ENCODE results near the gene UNC5A. TPM values are rescaled to one million over a fixed set of nuclear protein-coding genes. Genes with fewer than 3 reads are reported as not detected.
A peak's percentile ranks its signal among the peaks of the same experiment; 100 is the strongest.
"Not testable (repeated sequence)": the region's sequence is repeated elsewhere in the genome, so short reads cannot be mapped to it uniquely, and the experiment has no call there.

Gene UNC5A
- total and polyA plus RNA-seq, 9 of the 15 experiments (the other 6 are each of a cell fraction or from before 2014, with no cell fraction given) = not detected

DNA sequence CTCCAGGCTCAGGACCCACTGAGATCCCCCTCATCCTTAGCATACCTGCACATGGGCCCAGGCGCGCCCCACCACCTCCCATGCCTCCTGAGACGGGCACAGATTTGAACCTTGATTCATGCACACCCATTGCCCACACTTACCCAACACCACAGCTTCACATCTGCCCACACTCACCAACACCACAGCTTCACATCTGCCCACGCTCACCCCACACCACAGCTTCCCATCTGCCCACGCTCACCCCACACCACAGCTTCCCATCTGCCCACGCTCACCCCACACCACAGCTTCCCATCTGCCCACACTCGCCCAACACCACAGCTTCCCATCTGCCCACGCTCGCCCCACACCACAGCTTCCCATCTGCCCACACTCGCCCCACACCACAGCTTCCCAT lies 60.3 kb downstream of the UNC5A start:
- Histone ChIP-seq H3K27me3 (ENCODE audit: control insufficient read depth in 2 of 2, insufficient read depth in 2 of 2, low read length in 2 of 2) (peaks cover 30 to 64% of the 10 kb centered on the region in 2 experiments), H4K20me1 (replicated peaks; ENCODE audit: control insufficient read depth, insufficient read depth, low read length) (peaks cover 23% of the 10 kb centered on the region), H3K4me1 (replicated peaks in 1 of 2; ENCODE audit: control insufficient read depth in 2 of 2, insufficient read depth in 2 of 2, low read length in 2 of 2) (peaks cover 5 to 58% of the 10 kb centered on the region in 2 experiments; a peak in 4 of 5 replicates), H3K9ac (ENCODE audit: insufficient read depth in 1 of 2, low read depth in 2 of 2, low read length in 2 of 2) (0 out of 4 replicates have a peak overlapping the region, but pooled peaks of 1 of the 2 experiments have one; percentile 64)
- BruUV-seq (replicated peaks); H3K27ac ChIP-seq (ENCODE audit: extremely low read depth, low read depth, low read length); H3K4me3 ChIP-seq; DNase-seq (ENCODE audit: extremely low read depth in 1 of 4, low spot score in 3 of 4); H3K79me2 ChIP-seq (ENCODE audit: control insufficient read depth, insufficient read depth, low read length); H3K9me1 ChIP-seq (ENCODE audit: control insufficient read depth, insufficient read depth, low read length); H3K9me3 ChIP-seq (replicated peaks; ENCODE audit: control insufficient read depth, insufficient read depth, low read depth, low read length); H3K4me2 ChIP-seq (ENCODE audit: insufficient read depth, low read length); H3K36me3 ChIP-seq (ENCODE audit: control insufficient read depth, insufficient read depth, low read length); FAIRE-seq; H2AFZ ChIP-seq (ENCODE audit: low read depth, low read length); CTCF ChIA-PET (ENCODE audit: low intra/inter-chr PET ratio); intact Hi-C loops (cut with micrococcal nuclease); in situ Hi-C loops (cut with MboI); ATAC-seq: not testable (repeated sequence)
- POLR2A ChIA-PET = interaction anchor here (0.6 to 1.0 kb wide), 4 partner anchors 23 to 77 kb away, joined by 3 to 4 read pairs (median 4); partner anchors contain the start of gene HK3
- TF ChIP-seq EGR1 (conservative IDR thresholded peaks at IDR 0.05) = peak; percentile 33
- WGBS (ENCODE audit: insufficient coverage, low coverage, missing lambda C conversion rate) = 3% methylated on average over 8 of the region's 10 CpGs

DNA sequence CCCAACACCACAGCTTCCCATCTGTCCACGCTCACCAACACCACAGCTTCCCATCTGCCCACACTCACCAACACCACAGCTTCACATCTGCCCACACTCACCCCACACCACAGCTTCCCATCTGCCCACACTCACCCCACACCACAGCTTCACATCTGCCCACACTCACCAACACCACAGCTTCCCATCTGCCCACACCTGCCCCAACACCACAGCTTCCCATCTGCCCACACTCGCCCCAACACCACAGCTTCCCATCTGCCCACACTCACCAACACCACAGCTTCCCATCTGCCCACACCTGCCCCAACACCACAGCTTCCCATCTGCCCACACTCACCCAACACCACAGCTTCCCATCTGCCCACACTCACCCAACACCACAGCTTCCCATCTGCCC lies 62.2 kb downstream of the UNC5A start:
- H3K4me3 ChIP-seq; H2AFZ ChIP-seq (ENCODE audit: low read depth, low read length); intact Hi-C loops (cut with micrococcal nuclease); in situ Hi-C loops (cut with MboI); H3K9me3 ChIP-seq (replicated peaks; ENCODE audit: control insufficient read depth, insufficient read depth, low read depth, low read length); CTCF ChIA-PET (ENCODE audit: low intra/inter-chr PET ratio); H3K9ac ChIP-seq (ENCODE audit: insufficient read depth in 1 of 2, low read depth in 2 of 2, low read length in 2 of 2); H3K36me3 ChIP-seq (ENCODE audit: control insufficient read depth, insufficient read depth, low read length); H3K4me2 ChIP-seq (ENCODE audit: insufficient read depth, low read length); ATAC-seq; BruUV-seq (replicated peaks); H3K9me1 ChIP-seq (ENCODE audit: control insufficient read depth, insufficient read depth, low read length); DNase-seq (ENCODE audit: extremely low read depth in 1 of 4, low spot score in 3 of 4); H3K79me2 ChIP-seq (ENCODE audit: control insufficient read depth, insufficient read depth, low read length); FAIRE-seq; H3K27ac ChIP-seq (ENCODE audit: extremely low read depth, low read depth, low read length): not testable (repeated sequence)
- H3K4me1 ChIP-seq (replicated peaks in 1 of 2; ENCODE audit: control insufficient read depth in 2 of 2, insufficient read depth in 2 of 2, low read length in 2 of 2) = peaks cover 0 to 51% of the 10 kb centered on the region in 2 experiments; a peak in 2 of 5 replicates
- peaks cover 20% of the 10 kb centered on the region; the same call in 1 of the 2 replicates for H4K20me1 ChIP-seq (replicated peaks; ENCODE audit: control insufficient read depth, insufficient read depth, low read length)
- POLR2A ChIA-PET = interaction anchor here (0.5 to 0.7 kb wide), 3 partner anchors 10 to 199 kb away, joined by 3 to 4 read pairs (median 3); no protein-coding TSS in a partner anchor
- WGBS (ENCODE audit: insufficient coverage, low coverage, missing lambda C conversion rate) = 0% methylated on average over 2 of the region's 2 CpGs
- peaks cover 37 to 65% of the 10 kb centered on the region in 2 experiments for H3K27me3 ChIP-seq (ENCODE audit: control insufficient read depth in 2 of 2, insufficient read depth in 2 of 2, low read length in 2 of 2)

DNA sequence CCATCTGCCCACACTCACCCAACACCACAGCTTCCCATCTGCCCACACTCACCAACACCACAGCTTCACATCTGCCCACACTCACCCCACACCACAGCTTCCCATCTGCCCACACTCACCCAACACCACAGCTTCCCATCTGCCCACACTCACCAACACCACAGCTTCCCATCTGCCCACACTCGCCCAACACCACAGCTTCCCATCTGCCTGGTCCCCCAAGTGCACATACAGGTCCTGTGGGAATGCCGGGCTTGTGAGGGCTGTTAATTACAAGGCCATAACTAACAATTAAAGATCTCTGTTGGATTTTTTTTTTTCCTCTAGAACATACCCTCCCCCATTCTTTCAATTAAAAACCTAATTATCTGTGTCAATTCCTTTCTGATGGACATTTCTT lies 62.7 kb downstream of the UNC5A start:
- H3K27me3 ChIP-seq (ENCODE audit: control insufficient read depth in 2 of 2, insufficient read depth in 2 of 2, low read length in 2 of 2) = peaks cover 40 to 69% of the 10 kb centered on the region in 2 experiments
- 0% methylated on average over 2 of the region's 2 CpGs for WGBS (ENCODE audit: insufficient coverage, low coverage, missing lambda C conversion rate)
- DNase-seq (ENCODE audit: extremely low read depth in 1 of 4, low spot score in 3 of 4); H2AFZ ChIP-seq (ENCODE audit: low read depth, low read length); H3K4me3 ChIP-seq; H3K9me1 ChIP-seq (ENCODE audit: control insufficient read depth, insufficient read depth, low read length); H3K79me2 ChIP-seq (ENCODE audit: control insufficient read depth, insufficient read depth, low read length); intact Hi-C loops (cut with micrococcal nuclease); H3K9me3 ChIP-seq (replicated peaks; ENCODE audit: control insufficient read depth, insufficient read depth, low read depth, low read length); CTCF ChIA-PET (ENCODE audit: low intra/inter-chr PET ratio); BruUV-seq (replicated peaks); H3K4me2 ChIP-seq (ENCODE audit: insufficient read depth, low read length); FAIRE-seq; H3K9ac ChIP-seq (ENCODE audit: insufficient read depth in 1 of 2, low read depth in 2 of 2, low read length in 2 of 2); H3K27ac ChIP-seq (ENCODE audit: extremely low read depth, low read depth, low read length); in situ Hi-C loops (cut with MboI); H3K36me3 ChIP-seq (ENCODE audit: control insufficient read depth, insufficient read depth, low read length); ATAC-seq: not testable (repeated sequence)
- peaks cover 20% of the 10 kb centered on the region; the same call in 1 of the 2 replicates for H4K20me1 ChIP-seq (replicated peaks; ENCODE audit: control insufficient read depth, insufficient read depth, low read length)
- H3K4me1 ChIP-seq (replicated peaks in 1 of 2; ENCODE audit: control insufficient read depth in 2 of 2, insufficient read depth in 2 of 2, low read length in 2 of 2) = peaks cover 0 to 54% of the 10 kb centered on the region in 2 experiments; a peak in 2 of 5 replicates
- POLR2A ChIA-PET = interaction anchor here (0.5 to 0.7 kb wide), 4 partner anchors 9 to 217 kb away, joined by 3 to 4 read pairs (median 3); no protein-coding TSS in a partner anchor
